AG09319 (cell line): Measurements from ENCODE around the gene CA10.

ENCODE experiments used
- DNase-seq: peaks from one replicate; pipeline ENCODE4 v3.0.0-alpha.2; 2010; ENCODE audit warnings: low read depth; ENCODE audit errors: extremely low read depth
- CTCF ChIP-seq: IDR thresholded peaks from 2 replicates; pipeline ENCODE4 v1.5.1; 2011; ENCODE audit warnings: low read depth, mild to moderate bottlenecking, inconsistent platforms, low read length, moderate library complexity

CA10 gene

GRCh38 chr17:52011064-52011463 lies 147.4 kb downstream of the CA10 start:
- TF ChIP-seq CTCF = no peak

GRCh38 chr17:51999654-52000053 lies 158.9 kb downstream of the CA10 start:
- DNase-seq = no peak
- no peak for TF ChIP-seq CTCF

More at GRCh38 chr17:52011064-52011463, 147.4 kb downstream of the CA10 start:
- no peak for DNase-seq

GRCh38 chr17:51997723-51998122 lies 160.8 kb downstream of the CA10 start:
- TF ChIP-seq CTCF = no peak
- no peak for DNase-seq

- no peak for DNase-seq
- TF ChIP-seq CTCF = no peak
Measured at GRCh38 chr17:51995797-51996403, 162.6 kb downstream of the CA10 start.

- no peak for DNase-seq
- TF ChIP-seq CTCF = no peak
Measured at GRCh38 chr17:51992864-51993416, 165.6 kb downstream of the CA10 start.

- no peak for TF ChIP-seq CTCF
- no peak for DNase-seq
Measured at GRCh38 chr17:51971121-51971520, 187.4 kb downstream of the CA10 start.

- TF ChIP-seq CTCF = no peak
Measured at GRCh38 chr17:51961689-51962088, 196.8 kb downstream of the CA10 start.

More at GRCh38 chr17:51961689-51962088, 196.8 kb downstream of the CA10 start:
- DNase-seq = no peak
